ENCODE measurements around the gene NCEH1.
A peak's percentile ranks its signal among the peaks of the same experiment; 100 is the strongest.

Gene NCEH1

DNA sequence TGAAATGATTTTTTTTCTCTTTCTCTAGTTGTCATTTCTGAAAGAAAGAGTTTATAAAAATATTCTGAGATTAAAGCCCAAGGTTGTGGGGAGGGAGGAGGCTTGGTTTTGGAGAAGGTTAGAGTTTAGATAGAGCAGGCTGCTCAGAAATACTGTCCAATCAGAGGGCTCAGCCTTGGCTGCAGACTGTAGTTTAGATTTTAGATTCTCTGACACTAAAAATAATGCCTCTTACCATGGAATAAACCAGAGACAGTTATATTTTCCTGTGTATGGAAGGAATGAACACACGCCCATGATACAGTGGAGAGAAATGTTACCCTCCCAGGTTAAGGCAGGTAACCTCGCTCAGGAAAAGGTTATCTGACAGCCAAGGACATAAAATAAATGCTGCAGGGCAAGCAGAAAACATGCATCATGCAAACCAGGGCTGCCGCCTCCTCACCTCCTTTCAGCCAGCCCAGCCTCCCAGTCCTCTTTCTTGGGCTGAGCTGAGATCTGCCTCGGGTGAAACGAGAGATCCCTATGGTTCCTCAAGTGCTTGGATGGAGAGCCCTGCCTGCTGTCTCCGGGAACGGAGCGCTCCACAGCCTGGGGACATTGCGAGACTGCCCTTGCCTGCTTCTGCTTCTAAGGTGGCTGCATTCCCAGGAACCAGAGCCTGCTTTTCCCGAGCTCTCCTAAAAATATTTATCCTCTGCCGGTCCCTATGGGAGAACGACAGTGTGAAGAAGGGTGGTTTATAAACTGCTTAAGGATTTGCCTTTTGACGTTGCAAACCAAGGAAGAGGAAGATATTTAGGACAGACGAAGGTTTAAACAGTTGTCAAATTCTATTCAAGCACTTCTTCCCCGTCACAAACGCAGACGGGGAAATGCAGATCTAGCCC lies 848 bp downstream of the NCEH1 start:
- H3K4me2 ChIP-seq (ENCODE audit: insufficient read depth, low read length): peak overlapping the region; percentile 76
- no peaks in the 10 kb centered on the region for H3K79me2 ChIP-seq (ENCODE audit: insufficient read depth, low read length)
- no peaks in the 10 kb centered on the region for H4K20me1 ChIP-seq (ENCODE audit: insufficient read depth, low read length)
- no peaks in the 10 kb centered on the region for H3K9me3 ChIP-seq (ENCODE audit: insufficient read depth, low read length, severe bottlenecking)
- H3K27me3 ChIP-seq (ENCODE audit: insufficient read depth, low read length, poor library complexity): peaks cover 19% of the 10 kb centered on the region
- TF ChIP-seq EZH2 (IDR thresholded peaks at IDR 0.05; ENCODE audit: borderline replicate concordance, low read depth, low read length, severe bottlenecking): no peak
- TF ChIP-seq, protein P1, sequence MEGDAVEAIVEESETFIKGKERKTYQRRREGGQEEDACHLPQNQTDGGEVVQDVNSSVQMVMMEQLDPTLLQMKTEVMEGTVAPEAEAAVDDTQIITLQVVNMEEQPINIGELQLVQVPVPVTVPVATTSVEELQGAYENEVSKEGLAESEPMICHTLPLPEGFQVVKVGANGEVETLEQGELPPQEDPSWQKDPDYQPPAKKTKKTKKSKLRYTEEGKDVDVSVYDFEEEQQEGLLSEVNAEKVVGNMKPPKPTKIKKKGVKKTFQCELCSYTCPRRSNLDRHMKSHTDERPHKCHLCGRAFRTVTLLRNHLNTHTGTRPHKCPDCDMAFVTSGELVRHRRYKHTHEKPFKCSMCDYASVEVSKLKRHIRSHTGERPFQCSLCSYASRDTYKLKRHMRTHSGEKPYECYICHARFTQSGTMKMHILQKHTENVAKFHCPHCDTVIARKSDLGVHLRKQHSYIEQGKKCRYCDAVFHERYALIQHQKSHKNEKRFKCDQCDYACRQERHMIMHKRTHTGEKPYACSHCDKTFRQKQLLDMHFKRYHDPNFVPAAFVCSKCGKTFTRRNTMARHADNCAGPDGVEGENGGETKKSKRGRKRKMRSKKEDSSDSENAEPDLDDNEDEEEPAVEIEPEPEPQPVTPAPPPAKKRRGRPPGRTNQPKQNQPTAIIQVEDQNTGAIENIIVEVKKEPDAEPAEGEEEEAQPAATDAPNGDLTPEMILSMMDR (IDR thresholded peaks at IDR 0.05; ENCODE audit: borderline replicate concordance, extremely low read depth, low read length, poor library complexity, severe bottlenecking): no peak
- peak overlapping the region; percentile 2; the same call in 1 of the 2 replicates for H3K27ac ChIP-seq (ENCODE audit: low read length)
- ATAC-seq (ENCODE audit: insufficient read depth, low read depth) (peak; percentile 30), DNase-seq (no peak)
- H3K9ac ChIP-seq (ENCODE audit: low read depth, low read length): peak overlapping the region; percentile 57
- H2AFZ ChIP-seq (ENCODE audit: low read depth, low read length): peak overlapping the region; percentile 83
- H3K4me1 ChIP-seq (ENCODE audit: insufficient read depth, low read length): peaks cover 25% of the 10 kb centered on the region
- no peaks in the 10 kb centered on the region for H3K36me3 ChIP-seq (ENCODE audit: insufficient read depth, low read length)
- H3K4me3 ChIP-seq (ENCODE audit: low read depth in 1 of 2, low read length in 2 of 2): peak overlapping the region; percentile 40 to 73

DNA sequence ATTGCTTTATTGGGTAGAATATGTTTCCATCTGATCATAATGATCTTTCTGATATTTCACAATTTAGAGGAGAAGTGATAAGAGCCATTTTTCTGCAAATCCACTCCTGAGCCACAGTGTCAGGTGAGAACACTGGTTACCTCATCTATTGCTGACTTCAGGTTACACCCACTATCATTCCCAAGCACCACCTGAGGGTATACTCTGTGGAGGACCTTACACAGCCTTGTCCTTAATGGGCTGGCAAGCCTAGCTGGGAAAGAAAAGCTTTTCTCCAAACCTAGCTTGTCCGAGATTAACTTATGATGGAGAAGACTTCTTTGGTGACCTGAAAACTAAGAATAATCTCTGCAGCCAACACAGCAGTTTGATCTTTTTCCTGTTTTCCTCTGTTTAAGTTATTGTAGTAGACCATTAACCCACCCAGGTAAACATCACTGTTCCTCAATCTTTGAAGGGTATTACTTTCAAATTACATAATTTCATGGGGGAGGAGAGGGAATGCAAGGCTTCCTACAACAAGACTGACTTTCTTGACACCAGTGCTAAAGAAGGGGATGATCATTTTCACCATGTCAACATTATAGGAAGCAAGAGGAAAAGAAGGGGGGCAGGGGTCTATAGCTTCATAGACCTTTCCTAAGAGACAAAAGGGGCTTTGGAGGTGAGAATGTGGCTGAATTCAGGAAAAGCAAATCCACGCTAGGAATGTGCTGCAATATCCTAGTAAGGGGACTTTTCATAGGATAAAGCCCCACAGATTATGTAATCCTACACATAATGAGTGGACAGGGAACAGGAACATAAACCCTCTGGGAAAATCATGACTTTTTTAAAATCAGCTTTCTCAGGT lies 1.7 kb downstream of the NCEH1 start:
- Histone ChIP-seq H3K4me3 (ENCODE audit: low read depth in 1 of 2, low read length in 2 of 2) (no peak overlapping the region), H3K27ac (ENCODE audit: low read length) (no peak overlapping the region), H3K4me2 (ENCODE audit: insufficient read depth, low read length) (peak overlapping the region; percentile 76), H3K27me3 (ENCODE audit: insufficient read depth, low read length, poor library complexity) (peaks cover 19% of the 10 kb centered on the region), H3K4me1 (ENCODE audit: insufficient read depth, low read length) (peaks cover 25% of the 10 kb centered on the region), H3K79me2 (ENCODE audit: insufficient read depth, low read length) (no peaks in the 10 kb centered on the region), H4K20me1 (ENCODE audit: insufficient read depth, low read length) (no peaks in the 10 kb centered on the region), H3K36me3 (ENCODE audit: insufficient read depth, low read length) (no peaks in the 10 kb centered on the region), H3K9ac (ENCODE audit: low read depth, low read length) (no peak overlapping the region), H3K9me3 (ENCODE audit: insufficient read depth, low read length, severe bottlenecking) (no peaks in the 10 kb centered on the region), H2AFZ (ENCODE audit: low read depth, low read length) (no peak overlapping the region)
- ATAC-seq (ENCODE audit: insufficient read depth, low read depth) (no peak), DNase-seq (no peak)
- no peak for TF ChIP-seq EZH2 (IDR thresholded peaks at IDR 0.05; ENCODE audit: borderline replicate concordance, low read depth, low read length, severe bottlenecking)
- TF ChIP-seq, protein P1 (IDR thresholded peaks at IDR 0.05; ENCODE audit: borderline replicate concordance, extremely low read depth, low read length, poor library complexity, severe bottlenecking): no peak

DNA sequence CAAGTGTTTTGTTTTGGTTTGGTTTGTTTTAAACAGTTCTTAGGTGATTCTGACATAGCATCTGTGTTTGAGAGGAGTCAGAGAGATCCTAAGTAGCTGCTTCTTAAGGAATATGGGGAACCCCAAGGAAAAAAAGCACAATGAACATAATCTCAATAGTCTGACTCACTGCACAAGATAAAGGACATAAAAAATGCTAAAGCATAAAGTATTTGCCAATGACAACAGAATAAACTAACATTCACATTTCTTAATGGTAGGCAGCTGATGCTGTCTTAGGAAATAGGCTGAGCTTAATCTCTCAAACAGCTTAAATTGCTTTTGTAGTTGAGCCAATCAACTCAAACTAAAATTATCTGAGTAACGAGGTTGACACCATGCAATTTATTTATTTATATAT lies 2.9 kb downstream of the NCEH1 start:
- H3K4me1 ChIP-seq (ENCODE audit: insufficient read depth, low read length): peaks cover 25% of the 10 kb centered on the region
- ATAC-seq (ENCODE audit: insufficient read depth, low read depth) (no peak), DNase-seq (no peak)
- no peak overlapping the region for H3K9ac ChIP-seq (ENCODE audit: low read depth, low read length)
- no peak overlapping the region for H3K4me3 ChIP-seq (ENCODE audit: low read depth in 1 of 2, low read length in 2 of 2)
- no peak overlapping the region for H3K4me2 ChIP-seq (ENCODE audit: insufficient read depth, low read length)
- H3K36me3 ChIP-seq (ENCODE audit: insufficient read depth, low read length): no peaks in the 10 kb centered on the region
- H3K79me2 ChIP-seq (ENCODE audit: insufficient read depth, low read length): no peaks in the 10 kb centered on the region
- no peak overlapping the region for H3K27ac ChIP-seq (ENCODE audit: low read length)
- H3K27me3 ChIP-seq (ENCODE audit: insufficient read depth, low read length, poor library complexity): peaks cover 16% of the 10 kb centered on the region
- no peak for TF ChIP-seq EZH2 (IDR thresholded peaks at IDR 0.05; ENCODE audit: borderline replicate concordance, low read depth, low read length, severe bottlenecking)
- TF ChIP-seq, protein P1 (IDR thresholded peaks at IDR 0.05; ENCODE audit: borderline replicate concordance, extremely low read depth, low read length, poor library complexity, severe bottlenecking): no peak
- H2AFZ ChIP-seq (ENCODE audit: low read depth, low read length): no peak overlapping the region
- H3K9me3 ChIP-seq (ENCODE audit: insufficient read depth, low read length, severe bottlenecking): no peaks in the 10 kb centered on the region
- no peaks in the 10 kb centered on the region for H4K20me1 ChIP-seq (ENCODE audit: insufficient read depth, low read length)

All from DND-41 (cell line).